ENCODE measurements around the gene COX11. TPM values are rescaled to one million over a fixed set of nuclear protein-coding genes. Genes with fewer than 3 reads are reported as not detected.

The COX11 gene
- total RNA-seq, 6 experiments from 2014 or later: 34.1 to 45.9 (median 43.2) TPM

- no peak overlapping the region for H3K27ac Mint-ChIP-seq
- TF ChIP-seq, protein P1, sequence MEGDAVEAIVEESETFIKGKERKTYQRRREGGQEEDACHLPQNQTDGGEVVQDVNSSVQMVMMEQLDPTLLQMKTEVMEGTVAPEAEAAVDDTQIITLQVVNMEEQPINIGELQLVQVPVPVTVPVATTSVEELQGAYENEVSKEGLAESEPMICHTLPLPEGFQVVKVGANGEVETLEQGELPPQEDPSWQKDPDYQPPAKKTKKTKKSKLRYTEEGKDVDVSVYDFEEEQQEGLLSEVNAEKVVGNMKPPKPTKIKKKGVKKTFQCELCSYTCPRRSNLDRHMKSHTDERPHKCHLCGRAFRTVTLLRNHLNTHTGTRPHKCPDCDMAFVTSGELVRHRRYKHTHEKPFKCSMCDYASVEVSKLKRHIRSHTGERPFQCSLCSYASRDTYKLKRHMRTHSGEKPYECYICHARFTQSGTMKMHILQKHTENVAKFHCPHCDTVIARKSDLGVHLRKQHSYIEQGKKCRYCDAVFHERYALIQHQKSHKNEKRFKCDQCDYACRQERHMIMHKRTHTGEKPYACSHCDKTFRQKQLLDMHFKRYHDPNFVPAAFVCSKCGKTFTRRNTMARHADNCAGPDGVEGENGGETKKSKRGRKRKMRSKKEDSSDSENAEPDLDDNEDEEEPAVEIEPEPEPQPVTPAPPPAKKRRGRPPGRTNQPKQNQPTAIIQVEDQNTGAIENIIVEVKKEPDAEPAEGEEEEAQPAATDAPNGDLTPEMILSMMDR (IDR thresholded peaks at IDR 0.05): no peak
- H3K36me3 Mint-ChIP-seq (ENCODE audit: low read depth): 0 out of 2 replicates have a peak, but pooled peaks cover 8% of the 10 kb centered on the region
- no peak overlapping the region for H3K4me3 Mint-ChIP-seq
- peak; percentile 5 for DNase-seq
- peaks cover 1% of the 10 kb centered on the region; the same call in 1 of the 2 replicates for H3K27me3 Mint-ChIP-seq (ENCODE audit: insufficient read depth)
- no peaks in the 10 kb centered on the region for H3K9me3 Mint-ChIP-seq
- peaks cover 16% of the 10 kb centered on the region for H3K4me1 Mint-ChIP-seq (ENCODE audit: low read depth)
Measured at GRCh38 chr17:54968988-54969332, 506 bp upstream of the COX11 start.

GRCh38 chr17:54967621-54968261 lies 713 bp downstream of the COX11 start:
- H3K9me3 Mint-ChIP-seq: no peaks in the 10 kb centered on the region
- H3K27me3 Mint-ChIP-seq (ENCODE audit: insufficient read depth): peaks cover 1% of the 10 kb centered on the region; the same call in 1 of the 2 replicates
- H3K4me1 Mint-ChIP-seq (ENCODE audit: low read depth): peaks cover 16% of the 10 kb centered on the region
- H3K4me3 Mint-ChIP-seq: no peak overlapping the region
- no peak overlapping the region for H3K27ac Mint-ChIP-seq
- TF ChIP-seq, protein P1 (IDR thresholded peaks at IDR 0.05): no peak; the same call in 1 of the 2 replicates
- 0 out of 2 replicates have a peak, but pooled peaks cover 8% of the 10 kb centered on the region for H3K36me3 Mint-ChIP-seq (ENCODE audit: low read depth)
- DNase-seq: peak; percentile 29

GRCh38 chr17:54956791-54957190 lies 11.7 kb downstream of the COX11 start:
- no peak for DNase-seq
- Mint-ChIP-seq H3K36me3 (ENCODE audit: low read depth) (peaks cover 36% of the 10 kb centered on the region), H3K9me3 (no peaks in the 10 kb centered on the region), H3K27me3 (ENCODE audit: insufficient read depth) (peaks cover 2% of the 10 kb centered on the region; the same call in 1 of the 2 replicates), H3K27ac (no peak overlapping the region), H3K4me3 (no peak overlapping the region), H3K4me1 (ENCODE audit: low read depth) (no peaks in the 10 kb centered on the region)
- TF ChIP-seq, protein P1 (IDR thresholded peaks at IDR 0.05): no peak

DNA sequence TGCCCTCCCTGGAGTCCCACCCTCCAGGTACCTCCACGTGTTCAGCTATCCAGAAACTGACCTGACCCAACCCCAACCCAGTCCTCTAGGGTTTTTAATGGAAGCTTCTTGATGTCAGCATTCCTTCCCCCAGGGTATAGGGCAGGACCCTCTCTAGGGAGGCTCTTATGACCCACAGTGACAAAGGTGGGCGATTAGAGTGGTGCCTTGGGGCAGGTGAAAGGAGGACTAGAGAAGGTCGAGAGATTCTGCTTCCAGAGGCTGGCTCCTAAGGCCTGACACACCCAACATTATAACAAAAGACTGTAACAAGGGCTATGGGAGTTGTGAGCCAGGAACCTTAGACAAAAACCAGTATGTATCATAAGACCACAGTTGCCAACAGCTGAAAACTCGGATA lies 17.2 kb downstream of the COX11 start:
- DNase-seq: no peak
- no peak overlapping the region for H3K27ac Mint-ChIP-seq
- peaks cover 52% of the 10 kb centered on the region for H3K36me3 Mint-ChIP-seq (ENCODE audit: low read depth)

DNA sequence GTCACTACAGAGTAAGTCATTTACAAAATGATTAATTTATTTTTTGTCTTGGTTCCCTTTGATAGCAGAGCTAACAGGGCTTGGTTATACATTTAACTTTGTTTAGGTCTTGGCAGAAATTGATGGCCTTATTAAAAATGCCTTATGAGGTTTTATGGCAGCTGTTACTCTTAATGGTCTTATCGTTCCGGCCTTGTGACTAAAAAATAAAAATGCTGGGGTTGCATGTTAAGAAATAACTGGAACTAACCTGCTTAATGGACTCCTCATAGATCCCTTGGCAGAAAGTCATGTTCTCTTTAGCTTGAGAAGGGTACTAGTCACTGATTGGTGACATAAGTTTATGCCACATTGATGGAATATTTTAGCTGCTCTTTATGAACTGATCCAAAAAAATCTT lies 18.3 kb downstream of the COX11 start:
- no peaks in the 10 kb centered on the region; the same call in 1 of the 2 replicates for H3K27me3 Mint-ChIP-seq (ENCODE audit: insufficient read depth)
- H3K4me1 Mint-ChIP-seq (ENCODE audit: low read depth): peaks cover 22% of the 10 kb centered on the region
- TF ChIP-seq, protein P1 (IDR thresholded peaks at IDR 0.05): no peak
- no peak for DNase-seq
- H3K4me3 Mint-ChIP-seq: no peak overlapping the region
- no peaks in the 10 kb centered on the region for H3K9me3 Mint-ChIP-seq
- no peak overlapping the region for H3K27ac Mint-ChIP-seq
- H3K36me3 Mint-ChIP-seq (ENCODE audit: low read depth): peaks cover 49% of the 10 kb centered on the region

More for the DNA sequence above, 17.2 kb downstream of the COX11 start:
- Mint-ChIP-seq H3K27me3 (ENCODE audit: insufficient read depth) (no peaks in the 10 kb centered on the region), H3K9me3 (no peaks in the 10 kb centered on the region), H3K4me1 (ENCODE audit: low read depth) (peaks cover 16% of the 10 kb centered on the region), H3K4me3 (no peak overlapping the region)
- TF ChIP-seq, protein P1 (IDR thresholded peaks at IDR 0.05): no peak

Measured in HFFc6 (cell line).